ENCODE results near the gene MTHFD1L. TPM values are rescaled to one million over a fixed set of nuclear protein-coding genes. Genes with fewer than 3 reads are reported as not detected.

The MTHFD1L gene
- total RNA-seq, 1 experiment from 2014 or later: 47.8 TPM

DNA sequence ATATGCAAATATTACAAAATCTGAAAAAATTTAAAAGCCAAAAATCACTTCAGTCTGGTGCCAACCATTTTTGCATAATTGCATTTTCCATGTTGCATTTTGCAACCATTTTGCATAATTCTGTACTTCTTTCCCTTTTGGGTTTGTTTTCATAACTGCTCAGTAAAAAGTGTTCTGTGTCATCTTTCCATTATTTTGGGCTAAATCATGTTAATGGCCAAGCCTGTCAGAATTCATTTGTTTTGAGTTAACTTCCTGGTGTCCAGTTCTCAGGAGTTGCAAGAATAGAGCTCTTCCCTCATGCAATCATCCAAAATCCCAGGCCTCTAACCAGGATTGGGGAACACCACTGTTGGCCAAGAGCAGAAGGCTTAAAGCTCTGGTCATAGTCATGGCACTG, 133.6 kb downstream of the MTHFD1L start:
- CTCF ChIA-PET: interaction anchor here (0.6 kb wide), 1 partner anchor 37 kb away, joined by 4 read pairs; no protein-coding TSS in a partner anchor
- peaks cover 1% of the 10 kb centered on the region for H3K4me1 Mint-ChIP-seq (ENCODE audit: low read depth, unreplicated experiment)
- H3K27ac Mint-ChIP-seq (ENCODE audit: unreplicated experiment): no peak overlapping the region
- H3K27me3 Mint-ChIP-seq (ENCODE audit: unreplicated experiment): no peaks in the 10 kb centered on the region
- intact Hi-C loops (cut with micrococcal nuclease; ENCODE audit: unreplicated experiment): no loop called here
- no peak overlapping the region for H3K4me3 Mint-ChIP-seq (ENCODE audit: low read depth, unreplicated experiment)
- H3K36me3 Mint-ChIP-seq (ENCODE audit: insufficient read depth, unreplicated experiment): no peaks in the 10 kb centered on the region
- no TSS peak for BruUV-seq (replicated peaks)
- TF ChIP-seq, protein P1, sequence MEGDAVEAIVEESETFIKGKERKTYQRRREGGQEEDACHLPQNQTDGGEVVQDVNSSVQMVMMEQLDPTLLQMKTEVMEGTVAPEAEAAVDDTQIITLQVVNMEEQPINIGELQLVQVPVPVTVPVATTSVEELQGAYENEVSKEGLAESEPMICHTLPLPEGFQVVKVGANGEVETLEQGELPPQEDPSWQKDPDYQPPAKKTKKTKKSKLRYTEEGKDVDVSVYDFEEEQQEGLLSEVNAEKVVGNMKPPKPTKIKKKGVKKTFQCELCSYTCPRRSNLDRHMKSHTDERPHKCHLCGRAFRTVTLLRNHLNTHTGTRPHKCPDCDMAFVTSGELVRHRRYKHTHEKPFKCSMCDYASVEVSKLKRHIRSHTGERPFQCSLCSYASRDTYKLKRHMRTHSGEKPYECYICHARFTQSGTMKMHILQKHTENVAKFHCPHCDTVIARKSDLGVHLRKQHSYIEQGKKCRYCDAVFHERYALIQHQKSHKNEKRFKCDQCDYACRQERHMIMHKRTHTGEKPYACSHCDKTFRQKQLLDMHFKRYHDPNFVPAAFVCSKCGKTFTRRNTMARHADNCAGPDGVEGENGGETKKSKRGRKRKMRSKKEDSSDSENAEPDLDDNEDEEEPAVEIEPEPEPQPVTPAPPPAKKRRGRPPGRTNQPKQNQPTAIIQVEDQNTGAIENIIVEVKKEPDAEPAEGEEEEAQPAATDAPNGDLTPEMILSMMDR (IDR thresholded peaks at IDR 0.05; ENCODE audit: unreplicated experiment): no peak
- no peak for DNase-seq
- no peaks in the 10 kb centered on the region for H3K9me3 Mint-ChIP-seq (ENCODE audit: low read depth, unreplicated experiment)

DNA sequence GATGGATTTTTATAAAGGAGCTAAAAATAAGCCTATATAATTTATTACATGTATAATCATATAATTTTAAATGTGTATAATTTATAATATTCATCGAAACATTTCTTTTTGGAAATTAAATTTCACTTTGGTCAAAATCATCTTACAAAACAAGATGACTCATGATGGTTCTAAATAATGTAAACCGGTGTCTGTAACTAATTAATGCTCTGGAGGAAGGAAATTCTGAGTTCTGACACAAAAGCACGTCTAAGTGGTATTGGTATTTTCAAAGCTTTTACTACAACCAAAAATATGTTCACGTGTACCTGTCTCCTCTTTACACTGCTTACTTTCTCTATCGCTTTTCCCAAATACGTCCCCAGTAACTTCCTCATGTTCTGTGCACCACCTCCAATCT, 134.1 kb downstream of the MTHFD1L start:
- intact Hi-C loops (cut with micrococcal nuclease; ENCODE audit: unreplicated experiment): no loop called here
- Mint-ChIP-seq H3K27ac (ENCODE audit: unreplicated experiment) (no peak overlapping the region), H3K4me1 (ENCODE audit: low read depth, unreplicated experiment) (peaks cover 6% of the 10 kb centered on the region), H3K9me3 (ENCODE audit: low read depth, unreplicated experiment) (no peaks in the 10 kb centered on the region), H3K36me3 (ENCODE audit: insufficient read depth, unreplicated experiment) (peaks cover 4% of the 10 kb centered on the region), H3K27me3 (ENCODE audit: unreplicated experiment) (no peaks in the 10 kb centered on the region), H3K4me3 (ENCODE audit: low read depth, unreplicated experiment) (no peak overlapping the region)
- CTCF ChIA-PET: interaction anchor here (0.7 kb wide), 1 partner anchor 76 kb away, joined by 3 read pairs; no protein-coding TSS in a partner anchor
- TF ChIP-seq, protein P1 (IDR thresholded peaks at IDR 0.05; ENCODE audit: unreplicated experiment): no peak
- DNase-seq: no peak
- BruUV-seq (replicated peaks): no TSS peak

- TF ChIP-seq, protein P1 (IDR thresholded peaks at IDR 0.05; ENCODE audit: unreplicated experiment): no peak
- CTCF ChIA-PET: no interaction called here
- H3K4me3 Mint-ChIP-seq (ENCODE audit: low read depth, unreplicated experiment): no peak overlapping the region
- H3K27me3 Mint-ChIP-seq (ENCODE audit: unreplicated experiment): no peaks in the 10 kb centered on the region
- H3K36me3 Mint-ChIP-seq (ENCODE audit: insufficient read depth, unreplicated experiment): peaks cover 10% of the 10 kb centered on the region
- H3K4me1 Mint-ChIP-seq (ENCODE audit: low read depth, unreplicated experiment): peaks cover 18% of the 10 kb centered on the region
- intact Hi-C loops (cut with micrococcal nuclease; ENCODE audit: unreplicated experiment): no loop called here
- no peak for DNase-seq
- no peaks in the 10 kb centered on the region for H3K9me3 Mint-ChIP-seq (ENCODE audit: low read depth, unreplicated experiment)
- H3K27ac Mint-ChIP-seq (ENCODE audit: unreplicated experiment): no peak overlapping the region
- BruUV-seq (replicated peaks): no TSS peak
Measured at GRCh38 chr6:151001387-151002056, 136.0 kb downstream of the MTHFD1L start.

DNA sequence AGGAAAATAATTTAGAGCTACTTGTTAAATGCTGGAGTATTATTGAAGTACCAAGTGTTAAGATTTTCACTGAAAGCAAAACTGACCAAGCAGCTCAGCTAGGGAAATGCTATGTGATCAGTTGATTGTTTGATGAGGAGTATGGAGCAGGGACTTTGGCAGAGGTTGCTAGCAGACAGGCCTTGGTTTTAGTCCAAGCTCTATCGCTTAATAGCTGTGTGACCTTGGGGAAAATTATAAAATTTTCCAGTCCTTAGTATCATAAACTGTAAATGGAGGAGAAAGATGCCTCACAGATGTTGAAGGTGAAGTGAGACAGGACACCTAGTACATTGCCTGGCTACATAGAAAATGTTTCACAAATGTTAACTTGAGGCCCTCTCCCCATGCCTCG, 136.6 kb downstream of the MTHFD1L start:
- CTCF ChIA-PET: no interaction called here
- TF ChIP-seq, protein P1 (IDR thresholded peaks at IDR 0.05; ENCODE audit: unreplicated experiment): no peak
- Mint-ChIP-seq H3K36me3 (ENCODE audit: insufficient read depth, unreplicated experiment) (peaks cover 10% of the 10 kb centered on the region), H3K27ac (ENCODE audit: unreplicated experiment) (no peak overlapping the region), H3K4me1 (ENCODE audit: low read depth, unreplicated experiment) (peaks cover 18% of the 10 kb centered on the region), H3K27me3 (ENCODE audit: unreplicated experiment) (no peaks in the 10 kb centered on the region), H3K9me3 (ENCODE audit: low read depth, unreplicated experiment) (no peaks in the 10 kb centered on the region), H3K4me3 (ENCODE audit: low read depth, unreplicated experiment) (no peak overlapping the region)
- BruUV-seq (replicated peaks): no TSS peak
- DNase-seq: no peak
- intact Hi-C loops (cut with micrococcal nuclease; ENCODE audit: unreplicated experiment): no loop called here

Measured in Calu3 (cell line).